ENCODE results near the gene RITA1. TPM values are rescaled to one million over a fixed set of nuclear protein-coding genes. Genes with fewer than 3 reads are reported as not detected.

Gene RITA1
- total RNA-seq, 2 donors from 2014 or later: 15.8 to 26.3 TPM

- ATAC-seq: no peak
- Mint-ChIP-seq H3K36me3 (no peaks in the 10 kb centered on the region), H3K9me3 (no peaks in the 10 kb centered on the region), H3K27ac (peak overlapping the region in 1 of 2 donors; percentile 3)
- DNase-seq (ENCODE audit: low spot score in 2 of 2): no peak
Observed at GRCh38 chr12:113151655-113152054, 33.9 kb upstream of the RITA1 start.

GRCh38 chr12:113152196-113152834 is 33.2 kb upstream of the RITA1 start:
- Mint-ChIP-seq H3K36me3 (no peaks in the 10 kb centered on the region), H3K9me3 (no peaks in the 10 kb centered on the region), H3K27ac (peak overlapping the region in 1 of 2 donors; percentile 3)
- no peak for DNase-seq (ENCODE audit: low spot score in 2 of 2)
- peak in 1 of 2 donors; percentile 1 for ATAC-seq

- H3K27ac Mint-ChIP-seq: peak overlapping the region in 1 of 2 donors; percentile 3
Observed at GRCh38 chr12:113152835-113153814, 32.4 kb upstream of the RITA1 start.

GRCh38 chr12:113154351-113154973 is 31.1 kb upstream of the RITA1 start:
- Mint-ChIP-seq H3K27ac (no peak overlapping the region), H3K9me3 (no peaks in the 10 kb centered on the region), H3K36me3 (no peaks in the 10 kb centered on the region)
- DNase-seq (ENCODE audit: low spot score in 2 of 2) (peak in 1 of 2 donors; percentile 32), ATAC-seq (peak in 1 of 2 donors; percentile 12)

More at GRCh38 chr12:113152835-113153814, 32.4 kb upstream of the RITA1 start:
- DNase-seq (ENCODE audit: low spot score in 2 of 2) (peak; percentile 62 to 75), ATAC-seq (peak; percentile 81 to 87)
- Mint-ChIP-seq H3K9me3 (no peaks in the 10 kb centered on the region), H3K36me3 (no peaks in the 10 kb centered on the region)

- H3K36me3 Mint-ChIP-seq: no peaks in the 10 kb centered on the region
- DNase-seq (ENCODE audit: low spot score in 2 of 2) (no peak), ATAC-seq (no peak)
- H3K27ac Mint-ChIP-seq: no peak overlapping the region
- H3K9me3 Mint-ChIP-seq: no peaks in the 10 kb centered on the region
Observed at GRCh38 chr12:113155060-113155459, 30.5 kb upstream of the RITA1 start.

GRCh38 chr12:113155646-113156045 is 29.9 kb upstream of the RITA1 start:
- H3K27ac Mint-ChIP-seq: no peak overlapping the region
- H3K36me3 Mint-ChIP-seq: no peaks in the 10 kb centered on the region
- DNase-seq (ENCODE audit: low spot score in 2 of 2) (no peak), ATAC-seq (no peak)
- no peaks in the 10 kb centered on the region for H3K9me3 Mint-ChIP-seq

GRCh38 chr12:113157218-113157859 is 28.2 kb upstream of the RITA1 start:
- ATAC-seq: no peak
- Mint-ChIP-seq H3K27ac (peak overlapping the region in 1 of 2 donors; percentile 76), H3K9me3 (no peaks in the 10 kb centered on the region), H3K36me3 (no peaks in the 10 kb centered on the region)
- no peak for DNase-seq (ENCODE audit: low spot score in 2 of 2)

GRCh38 chr12:113158439-113159203 is 26.9 kb upstream of the RITA1 start:
- Mint-ChIP-seq H3K36me3 (no peaks in the 10 kb centered on the region), H3K27ac (no peak overlapping the region), H3K9me3 (no peaks in the 10 kb centered on the region)
- DNase-seq (ENCODE audit: low spot score in 2 of 2) (no peak), ATAC-seq (no peak)

GRCh38 chr12:113159937-113160336 is 25.6 kb upstream of the RITA1 start:
- H3K27ac Mint-ChIP-seq: peak overlapping the region in 1 of 2 donors; percentile 26
- no peaks in the 10 kb centered on the region for H3K36me3 Mint-ChIP-seq
- ATAC-seq: no peak
- no peak for DNase-seq (ENCODE audit: low spot score in 2 of 2)
- no peaks in the 10 kb centered on the region for H3K9me3 Mint-ChIP-seq

- DNase-seq (ENCODE audit: low spot score in 2 of 2): no peak
- Mint-ChIP-seq H3K36me3 (no peaks in the 10 kb centered on the region), H3K27ac (peak overlapping the region; percentile 73 to 84), H3K9me3 (no peaks in the 10 kb centered on the region)
- peak in 1 of 2 donors; percentile 63 for ATAC-seq
Observed at GRCh38 chr12:113161415-113162016, 24.0 kb upstream of the RITA1 start.

GRCh38 chr12:113162102-113163029 is 23.2 kb upstream of the RITA1 start:
- ATAC-seq (no peak), DNase-seq (ENCODE audit: low spot score in 2 of 2) (no peak)
- no peak overlapping the region for H3K27ac Mint-ChIP-seq
- no peaks in the 10 kb centered on the region for H3K36me3 Mint-ChIP-seq
- H3K9me3 Mint-ChIP-seq: no peaks in the 10 kb centered on the region

GRCh38 chr12:113163030-113163360 is 22.5 kb upstream of the RITA1 start:
- H3K36me3 Mint-ChIP-seq: no peaks in the 10 kb centered on the region
- no peaks in the 10 kb centered on the region for H3K9me3 Mint-ChIP-seq
- ATAC-seq: no peak
- DNase-seq (ENCODE audit: low spot score in 2 of 2): no peak
- H3K27ac Mint-ChIP-seq: peak overlapping the region in 1 of 2 donors; percentile 72

- H3K9me3 Mint-ChIP-seq: no peaks in the 10 kb centered on the region
Observed at GRCh38 chr12:113164014-113164413, 21.5 kb upstream of the RITA1 start.

GRCh38 chr12:113165521-113166450 is 19.7 kb upstream of the RITA1 start:
- DNase-seq (ENCODE audit: low spot score in 2 of 2) (no peak), ATAC-seq (no peak)
- peak overlapping the region in 1 of 2 donors; percentile 72 for H3K27ac Mint-ChIP-seq
- H3K36me3 Mint-ChIP-seq: peaks cover 1 to 2% of the 10 kb centered on the region in 2 donors
- no peaks in the 10 kb centered on the region for H3K9me3 Mint-ChIP-seq

More at GRCh38 chr12:113164014-113164413, 21.5 kb upstream of the RITA1 start:
- peak overlapping the region; percentile 44 to 72 for H3K27ac Mint-ChIP-seq
- no peak for ATAC-seq
- no peaks in the 10 kb centered on the region for H3K36me3 Mint-ChIP-seq
- DNase-seq (ENCODE audit: low spot score in 2 of 2): no peak

All from activated naive CD4-positive, alpha-beta T cell treated with anti-CD3 and anti-CD28 coated beads, Interleukin-2, amount 50 U/mL, for 72 hours (primary cell).